H54 (cell line): ENCODE data around the gene PTPN20.

Experiments
- DNase-seq: peaks from one replicate; pipeline ENCODE4 v3.0.0; 2011; ENCODE audit warnings: low spot score, mixed read lengths; ENCODE audit not compliant: insufficient read length
- FAIRE-seq: peaks from 3 replicates; lab custom pipeline; 2011; peaks lifted over from hg19 to GRCh38; lab: Jason Lieb, UNC
- POLR2A ChIP-seq: IDR thresholded peaks from 2 replicates; pipeline ENCODE4 v1.6.1; 2011; ENCODE audit warnings: low read depth, mild to moderate bottlenecking, low read length

Gene PTPN20

DNA sequence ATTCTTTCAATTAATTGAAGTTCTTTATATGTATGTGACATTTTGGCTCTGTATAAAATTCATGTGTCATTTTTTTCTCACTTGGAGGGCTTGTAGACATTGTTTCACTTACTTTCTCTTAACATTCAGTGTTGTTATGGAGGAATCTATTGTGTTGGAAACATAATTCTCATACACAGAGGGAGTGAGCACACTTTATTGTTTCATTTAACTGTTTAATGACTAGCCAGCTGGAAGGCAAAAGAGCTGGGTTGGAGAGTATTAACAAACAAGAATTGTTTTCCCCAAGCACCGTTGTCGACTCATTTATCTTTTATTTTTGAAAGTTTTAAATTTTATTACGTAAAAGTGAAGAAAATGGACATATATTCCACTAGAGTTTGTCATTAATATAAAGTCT is 98.8 kb downstream of the PTPN20 start:
- FAIRE-seq (no peak), DNase-seq (no peak)
- no peak for TF ChIP-seq POLR2A

DNA sequence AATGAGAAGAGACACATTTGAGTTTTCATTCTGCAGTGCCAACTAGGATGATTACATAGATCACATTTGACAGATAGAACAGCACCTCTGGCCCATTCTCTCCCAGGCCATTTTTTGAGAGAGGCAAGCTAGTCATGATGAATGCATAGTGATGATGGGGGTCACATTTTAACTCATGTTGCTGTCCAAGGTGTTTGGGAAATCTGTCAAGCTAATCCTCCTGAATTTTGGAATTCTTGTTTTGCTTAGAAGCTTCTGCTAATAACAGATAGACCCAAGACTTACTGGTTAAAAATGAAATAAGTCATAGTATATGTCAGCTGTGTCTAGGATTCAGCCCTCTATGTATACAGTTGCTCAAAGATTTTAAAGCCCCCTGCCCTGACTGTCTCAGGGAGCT is 101.0 kb downstream of the PTPN20 start:
- no peak for TF ChIP-seq POLR2A
- DNase-seq: no peak
- FAIRE-seq: no peak

DNA sequence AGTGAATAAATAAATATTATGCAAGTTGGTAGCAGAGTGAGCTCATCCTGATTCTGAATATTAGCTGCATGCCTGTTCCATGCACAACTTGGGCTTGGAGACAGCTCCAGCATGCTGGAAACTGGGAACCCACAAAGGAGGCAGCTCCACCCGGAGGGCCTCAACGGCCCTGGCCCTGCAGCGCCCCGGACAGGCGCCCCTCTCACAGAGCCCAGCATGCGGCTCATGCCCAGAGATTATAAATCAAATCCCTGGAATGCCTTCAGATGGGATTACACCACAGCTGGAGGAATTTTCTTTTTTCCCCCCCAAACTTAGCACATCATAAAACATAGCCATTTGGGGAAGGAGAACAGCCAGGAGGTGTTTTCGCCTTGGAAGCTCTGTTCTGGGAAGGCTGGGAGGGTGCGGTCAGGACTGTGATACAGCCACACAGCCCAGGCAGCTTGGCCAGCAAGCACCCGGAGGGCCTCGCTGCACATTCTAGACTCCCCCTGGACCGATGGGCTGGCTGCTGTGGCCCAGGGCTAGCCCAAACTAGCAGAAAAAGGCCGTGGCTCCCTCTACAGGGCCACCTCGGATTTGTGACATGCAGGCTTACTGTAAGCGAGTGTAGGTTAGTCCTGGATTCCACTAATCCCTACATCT is 102.4 kb downstream of the PTPN20 start:
- no peak for FAIRE-seq
- TF ChIP-seq POLR2A: no peak

DNA sequence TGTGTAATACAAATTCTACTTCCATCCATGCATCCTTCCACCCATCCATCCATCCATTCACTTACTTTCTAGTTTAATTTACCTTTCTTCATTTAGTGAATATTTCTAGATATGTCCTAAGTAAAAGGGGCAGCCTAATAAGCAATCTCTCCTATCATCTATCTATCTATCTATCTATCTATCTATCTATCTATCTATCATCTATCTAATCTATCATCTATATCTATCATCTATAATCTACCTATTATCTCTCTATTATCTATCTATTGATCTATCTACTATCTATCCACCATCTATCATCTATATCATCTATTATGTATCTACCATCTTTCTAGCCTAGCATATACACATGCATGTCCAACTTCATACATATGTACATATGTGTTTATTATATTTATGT is 104.2 kb downstream of the PTPN20 start:
- no peak for TF ChIP-seq POLR2A
- DNase-seq (no peak), FAIRE-seq (no peak)

More for the DNA sequence above, 102.4 kb downstream of the PTPN20 start:
- DNase-seq: no peak

DNA sequence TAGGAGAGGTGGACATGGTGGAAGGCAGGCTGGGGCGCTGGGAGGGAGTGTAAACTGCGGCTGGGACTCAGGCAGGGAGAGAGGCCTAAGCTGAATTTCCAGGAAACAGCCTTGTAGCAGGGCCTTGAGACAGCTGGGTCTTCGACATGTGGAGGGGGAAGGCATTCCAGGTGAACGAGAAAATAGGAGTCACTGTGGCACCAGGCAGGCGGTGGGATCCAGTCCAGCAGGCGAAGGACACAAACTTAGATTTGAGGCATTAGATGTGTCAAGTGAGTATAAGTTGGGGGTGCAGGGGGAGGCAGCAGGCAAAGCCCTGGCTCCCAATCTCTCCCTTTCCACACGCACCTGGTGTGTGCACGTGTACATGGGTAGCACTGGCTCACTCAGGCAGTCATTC is 105.3 kb downstream of the PTPN20 start:
- no peak for FAIRE-seq
- no peak for DNase-seq
- no peak for TF ChIP-seq POLR2A

DNA sequence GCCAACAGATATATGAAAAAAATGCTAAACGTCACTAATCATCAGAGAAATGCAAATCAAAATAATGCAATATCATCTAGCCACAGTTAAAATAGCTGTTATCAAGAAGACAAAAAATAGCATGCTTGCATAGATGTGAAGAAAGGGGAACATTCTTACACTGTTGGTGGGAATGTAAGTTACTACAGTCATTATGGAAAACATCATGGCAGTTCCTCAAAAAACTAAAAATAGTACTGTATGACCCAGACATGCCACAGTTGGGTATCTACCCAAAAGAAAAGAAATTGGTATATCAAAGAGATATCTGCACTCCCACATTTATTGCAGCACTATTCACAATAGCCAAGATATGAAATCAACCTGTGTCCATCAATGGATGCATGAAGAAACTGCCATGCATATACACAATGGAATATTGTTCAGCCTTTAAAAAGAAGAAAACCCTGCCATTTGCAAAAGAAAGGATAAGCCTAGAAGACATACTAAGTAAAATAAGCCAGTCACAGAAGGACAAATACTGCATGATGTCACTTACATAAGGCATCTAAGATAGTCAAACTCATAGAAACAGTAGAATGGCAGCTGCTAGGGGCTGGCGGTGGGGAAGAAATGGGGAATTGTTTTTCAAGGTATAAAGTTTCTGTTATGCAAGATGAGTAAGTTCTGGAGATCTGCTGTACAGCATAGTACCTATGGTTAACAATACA is 107.0 kb downstream of the PTPN20 start:
- FAIRE-seq (no peak), DNase-seq (no peak)
- no peak for TF ChIP-seq POLR2A

DNA sequence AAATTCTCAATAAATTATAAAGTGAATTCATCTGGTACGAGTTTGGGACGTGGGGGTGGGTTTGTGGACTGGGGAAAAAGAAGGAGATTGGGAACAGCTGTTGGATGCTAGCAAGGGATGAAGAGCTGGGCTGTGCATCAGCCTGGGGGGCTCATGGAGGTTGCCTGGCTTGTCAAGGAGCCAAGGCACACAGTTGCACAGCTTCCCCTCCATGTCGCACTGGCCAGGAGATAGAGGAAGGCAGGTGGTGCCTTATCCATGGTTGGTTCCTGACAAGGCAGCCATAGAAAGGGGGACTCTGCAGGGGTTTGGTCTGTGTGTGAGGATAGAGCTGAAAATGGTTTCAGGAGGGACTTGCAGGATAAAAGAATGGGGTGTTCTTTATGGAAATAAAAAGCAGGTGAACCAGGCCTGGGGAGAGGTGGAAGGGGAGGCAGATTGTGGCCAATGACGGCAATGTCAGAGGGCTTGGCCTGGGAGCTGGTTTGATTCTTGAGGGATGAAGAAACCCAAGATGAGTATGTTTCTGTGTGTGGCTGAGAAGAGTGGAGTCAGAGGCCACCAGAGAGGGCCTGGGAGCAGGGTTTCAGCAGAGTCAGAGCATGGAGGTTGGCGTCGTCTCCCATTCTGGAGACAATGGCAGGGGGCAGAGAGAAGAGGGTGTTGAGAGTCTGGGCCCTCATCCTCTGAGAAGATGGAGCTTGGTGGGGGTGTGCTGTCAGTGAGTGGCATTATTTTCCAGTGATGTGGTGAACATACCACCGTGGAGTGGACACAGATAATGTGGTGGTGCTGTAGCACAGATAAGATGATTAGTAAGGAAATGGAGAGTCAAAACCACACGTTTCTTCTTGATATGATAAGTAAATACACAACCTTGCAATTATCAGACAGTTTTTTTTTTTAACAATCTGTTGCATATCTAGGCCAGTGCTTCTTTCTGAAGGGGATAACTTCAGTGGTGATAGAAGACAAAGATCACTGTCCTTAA is 108.2 kb downstream of the PTPN20 start:
- DNase-seq (no peak), FAIRE-seq (no peak)
- TF ChIP-seq POLR2A: no peak

DNA sequence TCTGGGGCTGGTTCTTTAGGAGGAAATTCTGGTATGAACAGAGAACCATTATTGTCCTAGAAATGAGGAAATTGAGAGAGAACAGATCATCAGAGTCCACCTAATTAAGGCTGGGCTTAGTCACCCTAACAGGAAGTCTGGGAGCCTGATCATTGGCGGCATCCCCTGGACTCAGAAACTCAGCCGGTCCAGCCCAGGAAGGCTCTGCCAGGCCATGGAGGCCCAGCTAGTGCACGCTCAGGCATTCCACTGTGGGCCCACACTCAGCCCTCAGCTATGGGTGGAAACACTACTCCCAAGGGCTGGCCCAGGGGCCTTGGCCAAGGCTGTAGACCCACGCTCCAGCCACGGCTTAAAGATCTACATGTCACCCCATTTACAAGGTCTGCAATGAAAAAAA is 109.2 kb downstream of the PTPN20 start:
- no peak for FAIRE-seq
- no peak for TF ChIP-seq POLR2A
- no peak for DNase-seq

DNA sequence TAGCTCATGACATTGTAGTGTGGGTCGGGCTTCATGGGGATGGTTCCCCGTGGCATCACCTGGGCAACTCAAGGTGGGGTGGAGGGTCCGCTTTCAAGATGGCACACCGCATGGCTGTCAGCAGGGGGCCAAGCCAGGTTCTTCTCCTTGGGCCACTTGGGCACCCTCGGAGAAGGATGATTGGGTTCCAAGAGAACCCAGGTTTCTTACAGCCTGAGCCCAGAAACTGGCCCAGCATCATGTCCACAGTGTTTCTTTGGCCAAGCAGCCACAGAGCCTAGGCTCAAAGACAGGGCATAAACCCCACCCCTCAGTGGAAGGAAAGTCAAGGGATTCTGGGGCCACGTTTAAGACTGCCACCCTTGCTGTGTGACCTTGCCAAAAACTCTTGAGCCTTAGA is 110.6 kb downstream of the PTPN20 start:
- FAIRE-seq (no peak), DNase-seq (no peak)
- TF ChIP-seq POLR2A: no peak

DNA sequence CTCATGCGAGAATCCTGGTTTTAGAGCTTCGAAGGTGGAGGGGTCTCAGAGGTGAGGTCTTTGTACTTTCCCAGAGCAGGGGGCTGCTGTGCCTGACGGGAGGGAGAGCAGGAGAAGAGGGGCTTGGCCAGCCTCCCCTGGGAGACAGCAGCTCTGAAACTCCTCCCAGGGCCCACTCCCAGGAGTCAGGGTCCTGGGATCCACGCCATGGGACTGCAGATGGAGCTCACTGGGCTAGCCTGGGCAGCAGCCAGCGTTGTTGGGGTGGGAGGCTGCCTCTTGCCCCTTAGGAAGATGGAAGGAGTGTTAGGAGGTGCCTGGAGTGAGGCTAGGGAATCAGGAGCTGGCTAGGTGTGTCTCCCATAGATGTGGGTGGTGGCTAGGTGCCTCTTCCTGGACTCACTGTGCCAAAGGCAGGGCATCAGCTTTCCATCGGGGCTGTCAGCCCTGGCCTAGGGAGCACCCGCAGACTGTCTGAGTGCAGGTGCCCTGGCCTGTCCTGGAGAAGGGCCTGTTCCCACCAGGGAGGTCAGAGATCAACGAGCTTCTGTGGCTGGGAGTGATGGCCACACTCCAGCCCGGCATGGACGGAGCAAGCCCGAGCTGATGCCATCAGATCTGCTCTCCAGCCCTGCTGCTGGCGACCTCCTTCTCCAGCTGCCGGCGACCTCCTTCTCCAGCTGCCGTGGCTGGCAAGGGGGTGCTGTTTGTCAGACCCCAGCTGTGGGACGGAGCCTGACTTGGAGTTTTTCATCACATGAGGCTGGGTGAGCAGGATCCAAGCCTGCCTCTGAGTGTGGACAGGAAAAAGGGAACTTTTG is 111.3 kb downstream of the PTPN20 start:
- no peak for DNase-seq
- FAIRE-seq: no peak
- TF ChIP-seq POLR2A: no peak

DNA sequence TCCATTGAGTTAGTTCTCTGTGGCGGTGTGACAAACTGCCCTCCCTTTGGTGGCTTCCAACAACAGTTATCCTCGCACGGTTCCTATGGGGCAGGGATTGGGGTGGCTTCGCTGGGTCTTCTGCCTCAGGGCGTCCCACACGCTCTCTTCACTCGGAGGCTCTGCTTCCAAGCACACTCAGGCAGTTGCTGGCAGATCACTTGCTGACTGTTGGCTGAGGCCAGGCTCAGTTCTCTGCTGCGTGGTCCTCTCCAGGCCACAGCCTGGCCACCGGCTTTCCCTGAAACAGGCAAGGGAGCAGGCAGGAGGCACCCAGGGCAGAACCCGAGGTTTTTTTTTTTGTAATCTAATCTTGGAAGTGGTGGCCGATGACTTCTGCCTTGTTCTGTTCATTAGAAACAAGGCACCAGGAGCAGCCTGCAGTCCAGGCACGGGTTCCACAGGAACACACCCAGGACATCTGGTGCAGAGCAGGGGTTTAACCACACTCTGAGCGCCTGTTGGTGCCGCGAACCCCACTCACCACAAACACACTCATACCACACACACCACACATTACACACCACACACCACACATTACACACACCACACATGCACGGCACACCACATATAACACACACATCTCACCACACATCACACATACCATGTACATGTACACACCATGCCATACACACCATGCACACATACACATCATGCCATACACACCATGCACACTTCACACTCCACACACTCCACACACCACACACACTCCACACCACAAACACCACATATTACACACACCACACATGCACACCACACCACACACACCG is 112.2 kb downstream of the PTPN20 start:
- TF ChIP-seq POLR2A: no peak
- FAIRE-seq: no peak
- DNase-seq: no peak

DNA sequence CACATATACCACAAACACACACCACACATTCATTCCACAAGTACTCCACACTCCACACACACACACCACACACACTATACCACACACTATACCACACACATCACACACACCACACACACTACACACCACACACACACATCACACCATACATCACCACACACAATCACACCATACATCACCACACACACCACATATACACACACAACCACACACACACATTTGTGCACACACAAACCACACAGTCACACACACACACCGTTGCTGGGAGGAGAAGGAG is 112.8 kb downstream of the PTPN20 start:
- no peak for DNase-seq
- no peak for TF ChIP-seq POLR2A
- FAIRE-seq: no peak
